GM18868 (cell line): ENCODE measurements around the gene ANXA11.
A peak's percentile ranks its signal among the peaks of the same experiment; 100 is the strongest.

Source experiments
- ATAC-seq: cut with Tn5 transposase; IDR thresholded peaks from one replicate; pipeline ENCODE4 v1.9.1; 2021; ENCODE audit warnings: mild to moderate bottlenecking, moderate library complexity; ENCODE audit not compliant: unreplicated experiment

The ANXA11 gene

GRCh38 chr10:80108576-80109239, 96.6 kb downstream of the ANXA11 start:
- ATAC-seq: no peak

GRCh38 chr10:80104066-80104926, 101.0 kb downstream of the ANXA11 start:
- ATAC-seq: peak; percentile 81
